EL (cell line): ENCODE results near the gene PAFAH2.

Source experiments
- DNase-seq: peaks from one replicate; pipeline ENCODE4 v3.0.0-alpha.2; 2016

PAFAH2 gene

GRCh38 chr1:25997828-25998761, at the start of gene PAFAH2:
Gene PAFAH2 (minus strand): TSS chr1:25998063. CDS start chr1:25990816, 7,247 bp downstream.
- peak; percentile 99 for DNase-seq

GRCh38 chr1:26047278-26047874, 49.5 kb upstream of the PAFAH2 start:
- no peak for DNase-seq

GRCh38 chr1:26046246-26047095, 48.6 kb upstream of the PAFAH2 start:
- DNase-seq = no peak

GRCh38 chr1:26045722-26046245, 47.9 kb upstream of the PAFAH2 start, which contains the start of gene SLC30A2:
Gene SLC30A2 (minus strand): TSS chr1:26046118. CDS start chr1:26045896, 222 bp downstream.
- no peak for DNase-seq

GRCh38 chr1:26044971-26045721, 47.3 kb upstream of the PAFAH2 start:
- DNase-seq = no peak

- DNase-seq = no peak
Observed at GRCh38 chr1:26044414-26044813, 46.6 kb upstream of the PAFAH2 start.

GRCh38 chr1:26043765-26044164, 45.9 kb upstream of the PAFAH2 start:
- no peak for DNase-seq

GRCh38 chr1:26041978-26042377, 44.1 kb upstream of the PAFAH2 start:
- no peak for DNase-seq

- DNase-seq = no peak
Observed at GRCh38 chr1:26041401-26041800, 43.5 kb upstream of the PAFAH2 start.

GRCh38 chr1:26038904-26039303, 41.0 kb upstream of the PAFAH2 start:
- DNase-seq = no peak

- no peak for DNase-seq
Observed at GRCh38 chr1:26038477-26038876, 40.6 kb upstream of the PAFAH2 start.

GRCh38 chr1:26037904-26038303, 40.0 kb upstream of the PAFAH2 start:
- DNase-seq = no peak

GRCh38 chr1:26036756-26037281, 39.0 kb upstream of the PAFAH2 start:
- no peak for DNase-seq

- DNase-seq = peak; percentile 76
Observed at GRCh38 chr1:26035959-26036755, 38.3 kb upstream of the PAFAH2 start.

- DNase-seq = peak; percentile 93
Observed at GRCh38 chr1:26035203-26035958, 37.5 kb upstream of the PAFAH2 start.

- DNase-seq = peak; percentile 43
Observed at GRCh38 chr1:26034504-26035202, 36.8 kb upstream of the PAFAH2 start.

GRCh38 chr1:26032656-26033357, 34.9 kb upstream of the PAFAH2 start:
- DNase-seq = no peak

GRCh38 chr1:26031611-26032220, 33.9 kb upstream of the PAFAH2 start:
- DNase-seq = peak; percentile 56
